HG03108 (cell line): Measurements from ENCODE around the gene ARHGEF25.
A peak's percentile ranks its signal among the peaks of the same experiment; 100 is the strongest.
"Not testable (repeated sequence)": the region's sequence is repeated elsewhere in the genome, so short reads cannot be mapped to it uniquely, and the experiment has no call there.

Experiments used
- ATAC-seq: cut with Tn5 transposase; IDR thresholded peaks from one replicate; pipeline ENCODE4 v1.9.1; 2021; ENCODE audit warnings: moderate library complexity; ENCODE audit not compliant: unreplicated experiment

The ARHGEF25 gene

DNA sequence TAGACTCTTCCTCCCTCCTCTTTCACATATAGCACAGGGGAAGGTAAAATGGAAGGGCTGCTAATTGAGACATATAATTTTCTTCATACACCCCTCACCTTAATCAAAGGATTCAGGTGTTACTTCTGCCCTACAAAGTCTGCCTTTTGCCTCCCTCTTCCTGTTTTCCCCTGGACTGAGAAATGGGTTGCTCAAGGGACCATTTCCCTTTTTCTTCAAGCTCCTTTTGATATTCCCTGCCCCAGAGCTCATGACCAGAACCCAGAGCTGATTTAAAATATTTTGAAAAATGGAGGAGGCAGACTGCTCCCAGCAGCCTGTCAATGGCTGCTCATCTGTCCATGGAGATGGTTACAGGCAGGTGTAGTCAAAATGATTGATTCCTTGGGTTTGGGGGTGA lies 26.5 kb upstream of the ARHGEF25 start:
- ATAC-seq, result no peak

- no peak for ATAC-seq
Observed at GRCh38 chr12:57585156-57585555, 26.1 kb upstream of the ARHGEF25 start.

GRCh38 chr12:57586128-57586527 lies 25.1 kb upstream of the ARHGEF25 start:
- no peak for ATAC-seq

DNA sequence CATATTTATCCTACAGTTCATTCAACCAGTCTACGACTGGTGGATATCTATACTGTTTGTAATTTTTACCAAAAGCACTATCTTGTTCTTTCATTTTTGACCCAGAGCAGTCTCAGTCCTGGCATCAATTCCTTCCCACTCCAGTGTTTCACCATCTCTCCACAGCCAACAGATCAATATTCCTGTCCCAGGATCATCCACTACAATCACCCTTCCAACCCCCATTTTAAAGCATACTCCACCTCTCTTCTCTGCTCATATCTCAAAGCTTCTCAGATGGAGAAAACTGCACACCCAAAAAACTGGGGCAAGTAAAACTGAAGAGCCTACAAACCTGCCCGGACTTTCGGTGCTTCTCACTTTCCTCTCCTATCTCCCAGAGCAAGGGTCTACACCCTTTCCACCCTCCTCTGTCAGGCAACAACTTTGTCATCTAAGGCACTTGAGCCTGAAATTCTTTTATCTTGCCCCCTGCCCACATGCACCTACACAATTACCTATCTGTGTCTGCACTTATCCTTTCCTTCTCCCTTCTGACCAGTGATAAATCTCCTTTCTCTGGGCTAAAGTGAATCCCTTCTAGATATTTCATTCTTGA lies 24.3 kb upstream of the ARHGEF25 start:
- ATAC-seq, result no peak

GRCh38 chr12:57588951-57589610 lies 22.2 kb upstream of the ARHGEF25 start:
- not testable (repeated sequence) for ATAC-seq

GRCh38 chr12:57590479-57590863 lies 20.8 kb upstream of the ARHGEF25 start:
- no peak for ATAC-seq

- ATAC-seq, result peak; percentile 89
Observed at GRCh38 chr12:57590864-57591781, 20.1 kb upstream of the ARHGEF25 start, which contains the start of gene PIP4K2C. Gene PIP4K2C (plus strand): TSS chr12:57591192. CDS start chr12:57591290, 98 bp downstream.

DNA sequence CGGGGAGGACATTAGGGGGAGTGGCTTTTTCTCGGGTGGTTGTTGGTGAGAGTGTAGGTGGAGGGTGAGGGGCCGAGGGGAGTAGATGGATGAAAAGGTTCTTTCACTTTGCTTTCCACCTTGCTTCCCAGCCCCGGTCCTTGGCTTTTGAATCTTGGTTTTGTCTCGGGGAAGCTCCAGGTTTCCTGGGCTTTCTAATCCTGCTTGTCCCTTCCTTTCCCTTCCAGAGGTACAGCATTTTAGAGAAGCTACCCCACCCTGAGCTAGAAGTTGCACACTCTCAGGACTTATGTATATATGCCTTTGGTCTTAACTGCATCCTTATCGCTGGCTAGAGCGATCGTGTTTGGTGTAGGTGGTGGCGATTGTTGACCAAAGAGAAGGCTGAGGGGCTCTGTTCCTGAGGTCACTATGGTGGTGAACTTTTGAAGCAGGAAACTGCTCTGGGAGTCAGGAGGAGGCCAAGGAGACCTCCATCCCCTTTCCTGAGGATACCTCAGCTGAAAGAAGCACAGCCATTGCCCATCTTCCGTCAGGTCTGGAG lies 19.4 kb upstream of the ARHGEF25 start:
- no peak for ATAC-seq

DNA sequence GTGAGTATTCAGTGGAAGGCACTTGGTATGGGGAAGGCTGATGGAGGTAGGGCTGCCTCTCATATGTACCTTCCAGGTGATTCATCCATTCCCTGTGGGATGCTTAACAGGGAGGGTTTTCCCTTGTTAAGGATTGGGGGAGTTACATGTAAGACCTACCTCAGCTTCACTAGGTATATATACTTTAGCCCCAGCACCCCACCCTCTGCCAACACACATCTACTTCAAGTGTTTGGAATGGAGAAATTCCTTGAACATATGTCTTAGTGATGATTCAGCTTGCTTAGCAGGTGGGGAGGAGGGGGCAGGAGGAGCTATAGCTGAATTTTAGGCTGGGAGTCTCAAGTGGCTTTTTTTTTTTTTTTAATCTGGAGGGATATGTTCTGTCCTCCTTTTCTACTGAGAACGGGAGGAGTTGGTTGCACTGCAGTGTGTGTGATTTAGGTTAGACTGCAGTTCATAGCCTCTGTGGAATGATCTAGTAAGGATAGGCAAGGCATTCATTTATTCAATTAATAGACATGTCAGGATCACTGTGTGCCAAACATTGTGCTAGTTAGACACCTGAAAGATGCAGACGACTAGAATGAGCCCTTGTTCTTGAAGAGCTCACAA lies 18.6 kb upstream of the ARHGEF25 start:
- no peak for ATAC-seq

DNA sequence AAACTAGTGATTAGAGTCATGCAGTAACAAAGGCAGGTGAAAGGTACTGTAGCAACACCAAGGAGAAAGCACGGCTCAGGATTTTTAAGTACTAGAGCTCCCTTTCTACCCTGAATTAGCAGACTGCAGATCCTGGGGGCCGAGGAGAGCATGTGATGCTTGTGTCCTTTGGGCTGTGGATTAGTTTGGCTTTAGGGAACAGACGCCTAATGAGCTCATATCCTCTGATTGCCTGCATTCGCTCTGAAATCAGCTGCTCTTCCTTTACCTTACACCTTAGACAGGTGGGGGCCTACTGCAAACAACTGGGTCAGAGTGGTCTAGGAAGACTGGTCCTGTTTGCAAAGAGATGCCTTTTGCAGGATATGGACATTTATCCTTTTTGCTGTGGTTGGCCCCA lies 18.0 kb upstream of the ARHGEF25 start:
- ATAC-seq, result no peak

- no peak for ATAC-seq
Observed at GRCh38 chr12:57600395-57600794, 10.8 kb upstream of the ARHGEF25 start.

- ATAC-seq, result no peak
Observed at GRCh38 chr12:57602544-57602943, 8.7 kb upstream of the ARHGEF25 start.

DNA sequence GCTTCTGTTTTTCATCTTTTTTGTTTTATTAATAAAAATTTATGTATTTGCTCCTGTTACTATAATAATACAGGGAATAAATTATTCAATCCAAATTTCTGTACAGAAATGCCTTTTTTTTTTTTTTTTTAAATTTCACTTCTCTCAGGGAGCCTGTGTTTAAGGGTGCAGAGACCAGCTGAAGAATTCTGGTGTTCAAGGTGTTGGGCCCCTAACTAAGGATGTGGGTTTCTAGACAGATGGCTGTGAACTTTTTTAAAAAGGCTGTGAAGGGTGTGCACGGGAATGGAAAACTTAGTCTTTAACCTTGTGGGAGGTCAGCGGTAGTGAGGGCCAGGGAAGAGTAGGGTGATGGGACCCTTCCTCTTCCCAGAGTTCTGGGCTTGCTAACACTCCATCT lies 7.9 kb upstream of the ARHGEF25 start:
- no peak for ATAC-seq

GRCh38 chr12:57603815-57604453 lies 7.3 kb upstream of the ARHGEF25 start:
- ATAC-seq, result no peak

GRCh38 chr12:57604454-57604991 lies 6.7 kb upstream of the ARHGEF25 start, which contains the start of gene DTX3:
Gene DTX3 (plus strand): TSS chr12:57604824. CDS start chr12:57606518, 1,694 bp downstream.
- no peak for ATAC-seq

GRCh38 chr12:57604992-57605810 lies 6.0 kb upstream of the ARHGEF25 start:
- ATAC-seq, result no peak

- ATAC-seq, result no peak
Observed at GRCh38 chr12:57605811-57606311, 5.4 kb upstream of the ARHGEF25 start.

DNA sequence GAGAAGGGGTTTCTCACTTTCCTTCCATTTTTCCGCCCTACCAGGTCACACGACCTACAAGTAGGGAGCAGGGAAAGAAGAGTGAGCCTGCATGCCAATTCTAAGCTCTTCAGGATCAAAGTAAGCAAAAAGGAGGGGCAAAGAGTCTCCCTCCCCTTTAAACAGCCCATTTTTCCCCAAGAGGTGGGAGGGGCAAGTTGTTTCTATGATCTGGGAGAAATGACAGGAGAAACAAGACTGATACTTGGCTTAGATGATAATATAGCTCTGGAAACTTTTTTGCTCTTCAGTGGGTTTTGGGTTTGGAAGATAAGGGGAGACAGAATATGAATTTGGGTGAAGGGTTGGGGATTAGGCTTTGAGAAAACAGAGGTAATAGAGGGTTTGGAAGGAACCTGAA lies 4.8 kb upstream of the ARHGEF25 start:
- no peak for ATAC-seq

- no peak for ATAC-seq
Observed at GRCh38 chr12:57606821-57607220, 4.4 kb upstream of the ARHGEF25 start.
